ENCODE data around the gene GPSM1. TPM values are rescaled to one million over a fixed set of nuclear protein-coding genes. Genes with fewer than 3 reads are reported as not detected.
"Not testable (repeated sequence)": the region's sequence is repeated elsewhere in the genome, so short reads cannot be mapped to it uniquely, and the experiment has no call there.

The GPSM1 gene
- total RNA-seq, 1 experiment from 2014 or later = 26.9 TPM

DNA sequence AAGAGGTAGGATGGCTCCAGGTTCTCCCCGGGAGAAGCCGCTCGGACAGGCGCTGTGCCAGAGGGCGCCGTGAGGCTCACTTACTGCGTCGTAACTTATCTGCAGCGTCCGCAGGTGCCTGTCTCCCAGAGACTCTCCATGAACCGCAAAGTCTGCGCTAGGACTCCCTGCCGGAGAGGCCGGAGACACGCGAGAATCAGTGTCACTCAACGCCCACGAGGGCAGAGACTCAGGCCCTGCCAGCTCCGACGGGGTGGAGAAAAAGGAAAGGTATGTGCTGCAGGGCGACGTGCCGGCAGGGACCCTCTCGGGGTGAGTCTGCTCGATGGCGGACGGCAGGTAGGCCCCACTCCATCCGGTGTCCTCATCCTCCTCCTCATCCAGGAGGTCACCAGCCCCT is 79.7 kb downstream of the GPSM1 start:
- H4K20me1 ChIP-seq (ENCODE audit: low read length); CTCF ChIA-PET; H3K36me3 ChIP-seq (ENCODE audit: low read depth, low read length); H3F3A ChIP-seq (ENCODE audit: low read length, unreplicated experiment); BruUV-seq (replicated peaks); ATAC-seq; POLR2A ChIA-PET (ENCODE audit: unreplicated experiment); H2AFZ ChIP-seq (ENCODE audit: low read length); H3K4me3 ChIP-seq (ENCODE audit: low read length); DNase-seq; H3K4me2 ChIP-seq (ENCODE audit: low read length); H3K9ac ChIP-seq (ENCODE audit: low read length); intact Hi-C loops (cut with micrococcal nuclease); H3K27ac ChIP-seq (ENCODE audit: low read length); H3K9me2 ChIP-seq (replicated peaks; ENCODE audit: low read length); H3K27me3 ChIP-seq (ENCODE audit: low read length); H3K9me3 ChIP-seq (ENCODE audit: low read length): not testable (repeated sequence)
- H3K4me1 ChIP-seq (ENCODE audit: insufficient read depth, low read length) = peaks cover 15% of the 10 kb centered on the region; the same call in 1 of the 2 replicates
- H3K79me2 ChIP-seq (ENCODE audit: low read length) = peaks cover 32% of the 10 kb centered on the region

DNA sequence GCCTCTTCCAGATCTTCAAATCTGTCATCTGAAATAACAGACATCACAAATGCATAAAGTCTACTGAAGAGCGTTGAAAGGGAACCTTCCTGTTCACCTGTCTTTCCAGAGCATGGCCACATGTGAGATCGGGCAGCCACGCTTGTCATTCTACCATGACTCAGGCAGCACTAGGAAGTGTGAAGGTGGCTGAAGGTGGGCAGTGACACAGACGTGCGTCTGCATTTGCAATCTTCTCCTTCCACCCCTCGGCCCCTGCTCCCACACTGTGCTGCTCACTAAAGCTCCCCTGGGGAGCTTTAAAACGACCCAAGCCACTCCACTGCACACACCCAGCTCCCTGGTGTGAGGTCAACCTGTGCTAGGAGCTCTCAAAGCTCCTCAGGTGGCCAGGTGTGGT is 80.6 kb downstream of the GPSM1 start:
- POLR2A ChIA-PET (ENCODE audit: unreplicated experiment) = no interaction called here
- no peaks in the 10 kb centered on the region for H3K27me3 ChIP-seq (ENCODE audit: low read length)

More for the DNA sequence above, 80.6 kb downstream of the GPSM1 start:
- CTCF ChIA-PET = no interaction called here
- Histone ChIP-seq H3K9me2 (replicated peaks; ENCODE audit: low read length) (no peaks in the 10 kb centered on the region), H3K4me1 (ENCODE audit: insufficient read depth, low read length) (peaks cover 18% of the 10 kb centered on the region; the same call in 1 of the 2 replicates), H4K20me1 (ENCODE audit: low read length) (peaks cover 10% of the 10 kb centered on the region; the same call in 1 of the 2 replicates), H3K79me2 (ENCODE audit: low read length) (peaks cover 40% of the 10 kb centered on the region), H2AFZ (ENCODE audit: low read length) (no peak overlapping the region), H3F3A (ENCODE audit: low read length, unreplicated experiment) (no peaks in the 10 kb centered on the region), H3K4me2 (ENCODE audit: low read length) (no peak overlapping the region), H3K36me3 (ENCODE audit: low read depth, low read length) (peaks cover 8% of the 10 kb centered on the region; the same call in 1 of the 2 replicates), H3K4me3 (ENCODE audit: low read length) (no peak overlapping the region), H3K9ac (ENCODE audit: low read length) (no peak overlapping the region), H3K27ac (ENCODE audit: low read length) (no peak overlapping the region), H3K9me3 (ENCODE audit: low read length) (no peaks in the 10 kb centered on the region)
- intact Hi-C loops (cut with micrococcal nuclease) = no loop called here
- BruUV-seq (replicated peaks) = no TSS peak
- TF ChIP-seq, protein P1, sequence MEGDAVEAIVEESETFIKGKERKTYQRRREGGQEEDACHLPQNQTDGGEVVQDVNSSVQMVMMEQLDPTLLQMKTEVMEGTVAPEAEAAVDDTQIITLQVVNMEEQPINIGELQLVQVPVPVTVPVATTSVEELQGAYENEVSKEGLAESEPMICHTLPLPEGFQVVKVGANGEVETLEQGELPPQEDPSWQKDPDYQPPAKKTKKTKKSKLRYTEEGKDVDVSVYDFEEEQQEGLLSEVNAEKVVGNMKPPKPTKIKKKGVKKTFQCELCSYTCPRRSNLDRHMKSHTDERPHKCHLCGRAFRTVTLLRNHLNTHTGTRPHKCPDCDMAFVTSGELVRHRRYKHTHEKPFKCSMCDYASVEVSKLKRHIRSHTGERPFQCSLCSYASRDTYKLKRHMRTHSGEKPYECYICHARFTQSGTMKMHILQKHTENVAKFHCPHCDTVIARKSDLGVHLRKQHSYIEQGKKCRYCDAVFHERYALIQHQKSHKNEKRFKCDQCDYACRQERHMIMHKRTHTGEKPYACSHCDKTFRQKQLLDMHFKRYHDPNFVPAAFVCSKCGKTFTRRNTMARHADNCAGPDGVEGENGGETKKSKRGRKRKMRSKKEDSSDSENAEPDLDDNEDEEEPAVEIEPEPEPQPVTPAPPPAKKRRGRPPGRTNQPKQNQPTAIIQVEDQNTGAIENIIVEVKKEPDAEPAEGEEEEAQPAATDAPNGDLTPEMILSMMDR (conservative IDR thresholded peaks at IDR 0.05; ENCODE audit: low read depth, low read length) = no peak
- ATAC-seq = no peak
- DNase-seq = no peak

Other genes with a start within 250 kb of the GPSM1 start
- 12.3 and 16.5 TPM in 2 replicates for gene NACC2, start 232.2 kb upstream of the GPSM1 start, total RNA-seq (2014; rRNA removed)
- gene TMEM250, start 208.7 kb upstream of the GPSM1 start, total RNA-seq (2014; rRNA removed) = 62.3 and 64.7 TPM in 2 replicates
- gene LHX3, start 122.4 kb upstream of the GPSM1 start, total RNA-seq (2014; rRNA removed) = not detected in 2 replicates
- 9.9 and 10.7 TPM in 2 replicates for gene QSOX2, start 81.7 kb upstream of the GPSM1 start, total RNA-seq (2014; rRNA removed)
- 0.04 TPM in 1 of 2 replicates, not detected in the other for gene CCDC187, start 23.4 kb upstream of the GPSM1 start, total RNA-seq (2014; rRNA removed)
- gene DNLZ, start 36.2 kb downstream of the GPSM1 start, total RNA-seq (2014; rRNA removed) = 51.4 and 64.9 TPM in 2 replicates
- 0.52 and 1.1 TPM in 2 replicates for gene CARD9, start 46.1 kb downstream of the GPSM1 start, total RNA-seq (2014; rRNA removed)
- gene SNAPC4, start 72.6 kb downstream of the GPSM1 start, total RNA-seq (2014; rRNA removed) = 7.5 and 7.8 TPM in 2 replicates
- gene ENTR1, start 83.1 kb downstream of the GPSM1 start, total RNA-seq (2014; rRNA removed) = 32.3 and 38.3 TPM in 2 replicates
- gene PMPCA, start 83.1 kb downstream of the GPSM1 start, total RNA-seq (2014; rRNA removed) = 44.3 and 54.9 TPM in 2 replicates
- 10.7 and 12.2 TPM in 2 replicates for gene INPP5E, start 112.3 kb downstream of the GPSM1 start, total RNA-seq (2014; rRNA removed)
- gene SEC16A, start 155.5 kb downstream of the GPSM1 start, total RNA-seq (2014; rRNA removed) = 28.3 and 33.5 TPM in 2 replicates
- 14.3 and 20.8 TPM in 2 replicates for gene NOTCH1, start 218.5 kb downstream of the GPSM1 start, total RNA-seq (2014; rRNA removed)

Measured in PC-3 (cell line).